HEK293 (cell line): ENCODE data around the gene DNMT3A.

Experiments used
- CTCF ChIP-seq: fragments of 450-650 bp; formaldehyde crosslinking; IDR thresholded peaks from 2 replicates; pipeline ENCODE4 v1.5.1; 2016; ENCODE audit warnings: missing biosample characterization, missing genetic modification characterization
- MYNN ChIP-seq: fragments of 450-650 bp; formaldehyde crosslinking; IDR thresholded peaks from 2 replicates; pipeline ENCODE4 v1.5.1; 2016; ENCODE audit warnings: missing biosample characterization, missing genetic modification characterization, borderline replicate concordance
- PRDM1 ChIP-seq: fragments of 450-650 bp; formaldehyde crosslinking; IDR thresholded peaks from 2 replicates; pipeline ENCODE4; 2016; ENCODE audit warnings: missing biosample characterization, missing genetic modification characterization
- TCF7L2 ChIP-seq: IDR thresholded peaks from 2 replicates; pipeline ENCODE4 v1.6.1; 2011; ENCODE audit warnings: low read depth, mild to moderate bottlenecking, inconsistent platforms, low read length, moderate library complexity, borderline replicate concordance
- ZBTB1 ChIP-seq: fragments of 450-650 bp; formaldehyde crosslinking; IDR thresholded peaks from 2 replicates; pipeline ENCODE4 v1.5.1; 2016; ENCODE audit warnings: missing biosample characterization, missing genetic modification characterization
- ZBTB6 ChIP-seq: fragments of 450-650 bp; formaldehyde crosslinking; IDR thresholded peaks from 2 replicates; pipeline ENCODE4 v1.5.1; 2017; ENCODE audit warnings: missing biosample characterization, missing genetic modification characterization
- ZFP41 ChIP-seq: fragments of 450-650 bp; formaldehyde crosslinking; IDR thresholded peaks from 2 replicates; pipeline ENCODE4 v1.5.1; 2016; ENCODE audit warnings: missing biosample characterization, missing genetic modification characterization, borderline replicate concordance
- ZNF184 ChIP-seq: fragments of 450-650 bp; IDR thresholded peaks from 2 replicates; pipeline ENCODE4 v1.5.1; 2018; ENCODE audit warnings: missing biosample characterization, mild to moderate bottlenecking, missing genetic modification characterization
- ZNF530 ChIP-seq: fragments of 450-650 bp; formaldehyde crosslinking; IDR thresholded peaks from 2 replicates; pipeline ENCODE4 v1.5.1; 2016; ENCODE audit warnings: low read depth, missing biosample characterization, missing genetic modification characterization
- ZNF777 ChIP-seq: fragments of 450-650 bp; formaldehyde crosslinking; IDR thresholded peaks from 2 replicates; pipeline ENCODE4 v1.5.1; 2017; ENCODE audit warnings: missing biosample characterization, missing genetic modification characterization, borderline replicate concordance

- TF ChIP-seq ZBTB1 = no peak
- TF ChIP-seq ZFP41 (tag by site-specific recombination) = no peak
- no peak for TF ChIP-seq MYNN (tag by site-specific recombination)
- no peak for TF ChIP-seq ZNF184 (tag by site-specific recombination)
- no peak for TF ChIP-seq CTCF (tag by site-specific recombination)
- TF ChIP-seq PRDM1 (tag by site-specific recombination) = no peak
- no peak for TF ChIP-seq ZNF777 (tag by site-specific recombination)
- TF ChIP-seq ZBTB6 (tag by site-specific recombination) = no peak
- TF ChIP-seq TCF7L2 = no peak
- no peak for TF ChIP-seq ZNF530 (tag by site-specific recombination)
Observed at GRCh38 chr2:25253153-25253626, 88.5 kb downstream of the DNMT3A start.
